ENCODE measurements around the gene VPS35L. TPM values are rescaled to one million over a fixed set of nuclear protein-coding genes. Genes with fewer than 3 reads are reported as not detected.
A peak's percentile ranks its signal among the peaks of the same experiment; 100 is the strongest.

VPS35L gene
- total RNA-seq, 1 donor from 2014 or later = 45.9 TPM

GRCh38 chr16:19688396-19689024, 133.0 kb downstream of the VPS35L start:
- no peak for ATAC-seq
- peaks cover 73% of the 10 kb centered on the region for H3K36me3 ChIP-seq
- H3K27ac ChIP-seq = no peak overlapping the region
- intact Hi-C loops (cut with DNase I) = no loop called here
- no peak for TF ChIP-seq CTCF (IDR thresholded peaks at IDR 0.05)
- H3K4me1 ChIP-seq = peaks cover 20% of the 10 kb centered on the region
- no peaks in the 10 kb centered on the region for H3K27me3 ChIP-seq (ENCODE audit: low read depth)
- peaks cover under 1% of the 10 kb centered on the region for H3K9me3 ChIP-seq
- no peak overlapping the region for H3K4me3 ChIP-seq
- DNase-seq = no peak

GRCh38 chr16:19689342-19689741, 133.8 kb downstream of the VPS35L start:
- DNase-seq = no peak

GRCh38 chr16:19690196-19690595, 134.7 kb downstream of the VPS35L start:
- H3K27ac ChIP-seq = no peak overlapping the region

More at GRCh38 chr16:19689342-19689741, 133.8 kb downstream of the VPS35L start:
- ATAC-seq = no peak
- H3K36me3 ChIP-seq = peaks cover 64% of the 10 kb centered on the region
- intact Hi-C loops (cut with DNase I) = no loop called here
- TF ChIP-seq CTCF (IDR thresholded peaks at IDR 0.05) = no peak
- no peak overlapping the region for H3K27ac ChIP-seq
- H3K9me3 ChIP-seq = no peaks in the 10 kb centered on the region
- H3K27me3 ChIP-seq (ENCODE audit: low read depth) = no peaks in the 10 kb centered on the region
- H3K4me1 ChIP-seq = peaks cover 20% of the 10 kb centered on the region
- no peak overlapping the region for H3K4me3 ChIP-seq

GRCh38 chr16:19691161-19691711, 135.7 kb downstream of the VPS35L start:
- no peak for TF ChIP-seq CTCF (IDR thresholded peaks at IDR 0.05)
- H3K27me3 ChIP-seq (ENCODE audit: low read depth) = no peaks in the 10 kb centered on the region
- peaks cover 45% of the 10 kb centered on the region for H3K36me3 ChIP-seq
- intact Hi-C loops (cut with DNase I) = no loop called here
- H3K9me3 ChIP-seq = no peaks in the 10 kb centered on the region
- DNase-seq = no peak
- peak in 1 of 2 donors; percentile 22 for ATAC-seq
- peaks cover 29% of the 10 kb centered on the region for H3K4me1 ChIP-seq
- H3K27ac ChIP-seq = no peak overlapping the region
- H3K4me3 ChIP-seq = no peak overlapping the region

More at GRCh38 chr16:19690196-19690595, 134.7 kb downstream of the VPS35L start:
- ATAC-seq = peak in 1 of 2 donors; percentile 61
- DNase-seq = no peak
- TF ChIP-seq CTCF (IDR thresholded peaks at IDR 0.05) = no peak
- Histone ChIP-seq H3K4me1 (peaks cover 20% of the 10 kb centered on the region), H3K27me3 (ENCODE audit: low read depth) (no peaks in the 10 kb centered on the region), H3K4me3 (no peak overlapping the region), H3K9me3 (no peaks in the 10 kb centered on the region), H3K36me3 (peaks cover 56% of the 10 kb centered on the region)
- intact Hi-C loops (cut with DNase I) = no loop called here

- Histone ChIP-seq H3K9me3 (no peaks in the 10 kb centered on the region), H3K4me1 (peaks cover 50% of the 10 kb centered on the region), H3K27ac (no peak overlapping the region), H3K4me3 (no peak overlapping the region), H3K27me3 (ENCODE audit: low read depth) (no peaks in the 10 kb centered on the region), H3K36me3 (peaks cover 32% of the 10 kb centered on the region)
- ATAC-seq (no peak), DNase-seq (no peak)
- TF ChIP-seq CTCF (IDR thresholded peaks at IDR 0.05) = no peak
- intact Hi-C loops (cut with DNase I) = no loop called here
Measured at GRCh38 chr16:19694989-19695388, 139.5 kb downstream of the VPS35L start.

Data from lower lobe of right lung (tissue), 2 donors.